ENCODE results near the gene CALCOCO1.

The CALCOCO1 gene

DNA sequence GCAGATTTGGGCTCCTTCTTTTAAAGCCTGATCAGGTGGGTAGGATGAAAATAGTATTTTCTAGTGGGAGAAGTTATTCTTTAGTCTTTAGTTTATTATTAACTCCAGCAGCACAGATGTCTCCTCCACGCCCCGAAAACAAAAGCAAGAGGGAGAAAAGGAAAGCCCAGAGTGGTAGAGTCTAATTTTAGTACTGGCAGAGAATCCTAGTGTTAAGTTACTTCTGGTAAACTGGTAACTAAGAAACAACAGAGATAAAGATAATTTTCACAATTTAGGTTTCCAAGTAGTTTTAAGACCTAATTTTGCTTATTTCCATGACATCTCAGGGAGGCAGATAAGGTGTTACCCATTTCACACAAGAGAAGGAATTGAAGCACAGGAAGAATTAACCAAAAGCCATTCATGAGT, 67.7 kb downstream of the CALCOCO1 start:
- no peak for DNase-seq

DNA sequence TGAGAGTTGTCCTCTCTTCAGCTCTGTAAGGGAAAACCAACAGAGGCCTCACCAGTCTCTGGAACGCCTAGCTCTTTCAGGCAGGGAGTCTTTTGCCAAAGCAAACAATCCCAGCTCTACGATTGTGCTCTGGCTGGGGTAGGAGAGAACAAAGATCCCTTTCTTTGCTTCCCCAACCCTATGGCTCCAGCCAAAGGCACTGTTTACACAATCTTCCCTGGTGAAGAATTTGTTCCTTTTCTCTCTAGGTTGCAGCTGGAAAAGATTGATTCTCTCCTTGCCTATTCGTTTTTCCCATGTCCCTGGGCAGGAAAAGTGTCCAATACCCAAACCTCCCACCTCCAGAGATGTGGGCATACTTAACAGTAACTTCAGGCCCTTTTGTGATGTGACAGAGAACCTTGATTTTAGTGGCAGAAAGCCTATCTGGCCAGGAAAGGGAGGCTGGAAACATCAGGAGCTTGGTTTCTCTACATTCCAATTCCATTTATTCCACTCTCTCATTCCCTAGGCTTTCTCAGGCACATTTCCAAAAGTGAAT, 68.2 kb downstream of the CALCOCO1 start:
- no peak for DNase-seq
